ENCODE results near the gene ST6GALNAC6. TPM values are rescaled to one million over a fixed set of nuclear protein-coding genes. Genes with fewer than 3 reads are reported as not detected.
A peak's percentile ranks its signal among the peaks of the same experiment; 100 is the strongest.

ST6GALNAC6 gene
- total RNA-seq, 1 donor from 2014 or later, result 48.4 TPM

- TF ChIP-seq CTCF (IDR thresholded peaks at IDR 0.05; ENCODE audit: borderline replicate concordance), result no peak
- peaks cover 38% of the 10 kb centered on the region for H3K4me1 ChIP-seq
- peak; percentile 87 for DNase-seq
- peaks cover 9% of the 10 kb centered on the region for H3K36me3 ChIP-seq
- H3K27ac ChIP-seq (replicated peaks), result no peak within 1 kb of the TSS
- intact Hi-C loops (cut with micrococcal nuclease), result no loop called here
- no peaks in the 10 kb centered on the region for H3K9me3 ChIP-seq (replicated peaks)
- peaks cover 44% of the 10 kb centered on the region for H3K27me3 ChIP-seq (ENCODE audit: low read depth)
- peak within 1 kb of the TSS; percentile 69 for H3K4me3 ChIP-seq
Observed at GRCh38 chr9:127930231-127931091, 31.1 kb upstream of the ST6GALNAC6 start, which contains the start of gene PIP5KL1. PIP5KL1 (minus strand) TSS chr9:127930777; CDS start chr9:127930752, 25 bp downstream.

- Histone ChIP-seq H3K27me3 (ENCODE audit: low read depth) (peaks cover 53% of the 10 kb centered on the region), H3K4me1 (peaks cover 37% of the 10 kb centered on the region), H3K36me3 (peaks cover under 1% of the 10 kb centered on the region), H3K9me3 (replicated peaks) (no peaks in the 10 kb centered on the region), H3K27ac (replicated peaks) (no peak overlapping the region), H3K4me3 (no peak overlapping the region)
- DNase-seq, result no peak
- TF ChIP-seq CTCF (IDR thresholded peaks at IDR 0.05; ENCODE audit: borderline replicate concordance), result no peak
- intact Hi-C loops (cut with micrococcal nuclease), result loop anchor here (10.0 kb wide), 2 partner anchors 345 to 425 kb away; no protein-coding TSS in a partner anchor
Observed at GRCh38 chr9:127929625-127929979, 30.2 kb upstream of the ST6GALNAC6 start.

GRCh38 chr9:127928676-127929624 lies 29.5 kb upstream of the ST6GALNAC6 start:
- no peak for TF ChIP-seq CTCF (IDR thresholded peaks at IDR 0.05; ENCODE audit: borderline replicate concordance)
- Histone ChIP-seq H3K4me3 (no peak overlapping the region), H3K36me3 (no peaks in the 10 kb centered on the region), H3K27me3 (ENCODE audit: low read depth) (peaks cover 59% of the 10 kb centered on the region), H3K4me1 (peaks cover 37% of the 10 kb centered on the region), H3K27ac (replicated peaks) (no peak overlapping the region), H3K9me3 (replicated peaks) (no peaks in the 10 kb centered on the region)
- DNase-seq, result no peak
- intact Hi-C loops (cut with micrococcal nuclease), result loop anchor here (10.0 kb wide), 2 partner anchors 344 to 424 kb away; no protein-coding TSS in a partner anchor

GRCh38 chr9:127927988-127928675 lies 28.7 kb upstream of the ST6GALNAC6 start:
- H3K36me3 ChIP-seq, result no peaks in the 10 kb centered on the region
- DNase-seq, result no peak
- H3K4me1 ChIP-seq, result peaks cover 37% of the 10 kb centered on the region
- H3K4me3 ChIP-seq, result peak overlapping the region; percentile 34
- intact Hi-C loops (cut with micrococcal nuclease), result loop anchor here (10.0 kb wide), 2 partner anchors 343 to 423 kb away; no protein-coding TSS in a partner anchor
- H3K9me3 ChIP-seq (replicated peaks), result no peaks in the 10 kb centered on the region
- H3K27me3 ChIP-seq (ENCODE audit: low read depth), result peaks cover 67% of the 10 kb centered on the region
- no peak for TF ChIP-seq CTCF (IDR thresholded peaks at IDR 0.05; ENCODE audit: borderline replicate concordance)
- no peak overlapping the region for H3K27ac ChIP-seq (replicated peaks)
